Stimulated activated CD4-positive, alpha-beta T cell treated with anti-CD3 and anti-CD28 coated beads, TNF-alpha, amount 100 ng/mL, for 1 hour (primary cell): Measurements from ENCODE around the gene ELP6.
"Not testable (repeated sequence)": the region's sequence is repeated elsewhere in the genome, so short reads cannot be mapped to it uniquely, and the experiment has no call there.

Experiments
- DNase-seq, 3 donors: peaks; one replicate each; pipeline ENCODE4 v3.0.0-alpha.2; 2020; ENCODE audit warnings: low read depth in 3 of 3, low spot score in 1 of 3

ELP6 gene

DNA sequence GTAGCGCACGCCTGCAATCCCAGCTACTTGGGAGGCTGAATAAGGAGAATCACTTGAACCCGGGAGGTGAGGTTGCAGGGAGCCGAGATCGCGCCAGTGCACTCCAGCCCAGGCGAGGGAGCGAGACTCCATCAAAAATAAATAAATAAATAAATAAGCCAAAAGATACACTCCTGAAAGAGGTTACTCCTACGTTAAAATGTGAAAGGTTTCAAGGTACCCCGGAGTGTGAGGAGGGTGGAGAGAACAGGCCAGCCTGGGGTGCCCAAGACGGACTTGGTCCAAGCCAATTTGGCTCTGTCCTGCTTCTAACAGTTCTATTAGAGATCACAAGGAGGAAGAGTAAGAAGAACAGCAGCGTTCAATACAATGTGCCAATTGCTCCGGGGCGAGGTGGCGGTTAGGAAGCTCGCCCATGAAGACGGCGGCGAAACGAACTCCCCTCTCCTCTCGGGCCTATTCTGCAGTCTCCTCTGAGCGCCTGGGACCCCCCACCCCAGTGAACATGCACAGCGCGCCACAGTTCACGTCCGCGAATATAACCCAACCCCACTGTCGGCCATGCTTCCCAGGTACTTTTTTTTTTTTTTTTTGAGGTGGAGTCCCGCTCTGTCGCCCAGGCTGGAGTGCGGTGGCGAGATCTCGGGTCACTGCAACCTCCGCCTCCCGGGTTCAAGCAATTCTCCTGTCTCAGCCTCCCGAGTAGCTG is 942 bp downstream of the ELP6 start:
- DNase-seq: peak in 1 of 3 donors; percentile 16

GRCh38 chr3:47505267-47505666 is 8.2 kb downstream of the ELP6 start:
- DNase-seq: not testable (repeated sequence)

- DNase-seq: no peak
Measured at GRCh38 chr3:47504113-47504512, 9.4 kb downstream of the ELP6 start.

DNA sequence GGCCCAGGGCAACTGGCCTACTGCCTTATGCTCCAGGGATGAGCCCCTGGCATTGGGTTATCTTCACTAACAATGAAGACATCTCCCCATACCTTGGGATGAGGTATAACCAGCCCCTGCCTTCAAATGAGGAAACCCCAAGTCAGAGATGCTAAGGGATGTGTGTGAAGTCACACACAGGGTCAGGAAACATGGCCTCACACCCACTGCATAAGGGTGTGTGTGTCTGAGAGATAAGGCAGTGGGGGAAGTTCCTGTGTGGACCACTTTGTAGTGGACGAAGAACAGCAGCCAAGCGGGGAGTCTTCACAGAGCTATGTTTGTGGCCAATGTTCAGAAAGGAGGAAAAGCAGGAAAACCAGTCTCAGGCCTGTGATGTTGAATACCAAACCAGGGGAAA is 10.5 kb downstream of the ELP6 start:
- DNase-seq: no peak

DNA sequence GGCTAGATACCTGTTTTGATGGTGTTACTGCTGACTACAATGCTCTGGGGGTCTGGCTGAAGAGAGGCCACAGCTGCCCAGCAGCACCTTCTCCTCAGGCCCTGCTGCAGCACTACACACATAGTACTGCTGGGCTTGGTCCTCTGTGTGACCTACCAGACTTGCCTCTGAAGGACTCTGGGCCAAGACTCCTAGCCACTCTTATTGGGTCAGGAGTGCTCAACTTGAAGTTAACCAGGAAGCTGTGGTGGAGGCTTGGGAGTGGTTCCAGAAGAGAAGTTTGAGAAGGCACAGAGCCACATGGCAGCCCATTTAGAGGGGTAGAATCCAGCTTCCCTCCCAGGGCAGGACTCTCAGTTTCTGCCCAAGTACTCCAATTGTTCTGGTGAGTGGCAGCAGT is 16.6 kb downstream of the ELP6 start:
- no peak for DNase-seq

- no peak for DNase-seq
Measured at GRCh38 chr3:47495886-47496285, 17.6 kb downstream of the ELP6 start.

- DNase-seq: no peak
Measured at GRCh38 chr3:47495111-47495510, 18.4 kb downstream of the ELP6 start.

DNA sequence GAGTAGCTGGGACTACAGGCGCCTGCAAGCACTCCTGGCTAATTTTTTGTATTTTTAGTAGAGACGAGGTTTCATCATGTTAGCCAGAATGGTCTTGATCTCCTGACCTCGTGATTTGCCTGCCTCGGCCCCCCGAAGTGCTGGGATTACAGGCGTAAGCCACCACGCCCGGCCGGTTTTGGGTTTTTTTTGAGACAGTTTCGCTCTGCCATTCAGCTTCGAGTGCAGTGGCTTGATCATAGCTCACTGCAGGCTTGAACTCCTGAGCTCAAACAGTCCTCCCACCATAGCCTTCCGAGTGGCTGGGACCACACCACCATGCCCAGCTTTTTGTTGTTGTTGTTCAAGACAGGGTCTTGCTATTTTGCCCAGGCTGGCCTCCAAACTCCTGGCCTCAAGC is 21.7 kb downstream of the ELP6 start:
- DNase-seq: no peak

- no peak for DNase-seq
Measured at GRCh38 chr3:47491186-47491585, 22.3 kb downstream of the ELP6 start.

DNA sequence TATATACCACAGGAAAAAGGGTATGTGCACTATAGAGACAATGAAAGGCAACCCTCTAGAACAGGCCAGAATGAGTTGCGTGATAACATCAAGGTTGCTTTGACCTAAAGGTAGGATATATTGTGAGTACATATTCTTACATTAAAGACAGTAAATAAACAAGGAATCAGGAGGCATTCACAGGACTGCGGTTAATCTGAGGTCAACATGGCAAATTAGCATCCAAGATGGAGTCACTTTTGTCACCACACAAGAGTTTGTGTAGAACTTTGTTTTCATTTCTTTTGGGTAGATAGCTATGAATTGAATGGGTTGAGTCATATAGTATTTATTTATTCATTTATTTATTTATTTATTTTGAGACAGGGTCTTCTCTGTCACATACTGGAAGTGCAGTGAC is 26.2 kb downstream of the ELP6 start:
- DNase-seq: no peak

- DNase-seq: no peak
Measured at GRCh38 chr3:47485812-47486211, 27.7 kb downstream of the ELP6 start.

GRCh38 chr3:47482366-47482765 is 31.1 kb downstream of the ELP6 start:
- DNase-seq: no peak

DNA sequence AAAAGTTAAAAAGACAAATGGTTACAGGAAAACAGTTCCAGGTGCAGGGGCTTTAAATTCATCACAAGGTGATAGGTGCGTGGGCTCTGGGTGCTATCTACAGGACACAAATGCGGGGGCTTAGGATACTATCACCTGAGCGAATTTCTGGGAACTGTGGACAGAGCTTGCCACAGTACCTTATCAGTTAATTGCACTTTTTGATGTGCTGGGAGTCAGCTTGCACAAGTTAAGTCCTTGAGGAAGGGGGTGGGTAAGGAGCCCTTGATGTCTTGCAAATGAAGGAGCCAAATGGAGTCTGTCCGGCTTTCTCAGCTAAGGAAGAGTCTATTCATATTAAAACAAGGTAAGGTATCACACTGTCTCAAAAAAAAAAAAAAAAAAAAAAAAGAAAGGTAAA is 31.7 kb downstream of the ELP6 start:
- DNase-seq: not testable (repeated sequence)

DNA sequence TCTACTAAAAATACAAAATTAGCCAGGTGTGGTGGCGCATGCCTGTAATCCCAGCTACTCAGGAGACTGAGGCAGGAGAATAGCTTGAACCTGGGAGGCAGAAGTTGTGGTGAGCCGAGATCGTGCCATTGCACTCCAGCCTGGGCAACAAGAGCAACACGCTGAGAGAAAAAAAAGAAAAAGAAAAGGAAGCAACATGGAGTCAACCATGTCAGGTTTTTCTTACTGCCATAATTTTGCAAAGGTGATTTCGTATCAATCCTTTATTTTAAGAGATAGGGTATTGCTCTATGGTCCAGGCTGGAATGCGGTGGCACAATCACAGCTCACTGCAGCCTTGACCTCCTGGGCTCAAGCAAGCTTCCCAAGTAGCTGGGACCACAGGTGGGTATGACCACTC is 33.2 kb downstream of the ELP6 start:
- not testable (repeated sequence) for DNase-seq

DNA sequence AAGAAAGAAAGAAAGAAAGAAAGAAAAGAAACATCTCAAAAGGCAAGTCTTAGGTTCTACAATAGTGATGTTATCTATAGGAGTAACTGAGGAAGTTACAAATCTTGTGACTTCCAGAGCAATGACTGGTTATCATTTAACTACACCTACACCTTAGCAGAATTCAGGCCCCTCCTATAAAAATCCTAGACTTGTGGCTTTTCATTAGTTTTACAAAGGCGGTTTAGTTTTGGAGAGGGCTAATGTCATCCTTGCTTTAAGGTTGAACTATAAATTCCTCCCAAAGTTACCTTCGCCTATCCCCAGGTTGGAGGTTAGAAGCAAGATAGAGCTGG is 33.7 kb downstream of the ELP6 start:
- DNase-seq: no peak

DNA sequence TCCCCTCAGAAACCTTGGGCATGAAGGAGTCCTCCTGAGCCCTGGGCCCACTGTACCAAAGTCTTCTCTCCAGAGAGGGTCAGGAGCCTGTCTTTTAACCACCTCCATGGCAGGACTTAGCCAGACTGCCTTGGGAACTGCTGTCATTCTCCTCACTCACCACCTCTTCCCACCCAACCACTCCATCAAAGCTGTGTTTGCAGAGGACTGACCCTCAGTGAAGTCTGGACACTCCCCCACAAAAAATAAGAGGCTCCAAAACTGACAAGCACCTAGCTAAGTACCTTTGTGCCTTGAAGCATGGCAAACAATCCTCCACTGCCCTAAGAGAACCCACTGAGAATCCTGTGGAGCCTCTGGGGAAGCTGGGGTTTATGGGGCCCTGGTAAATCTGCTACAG is 35.5 kb downstream of the ELP6 start:
- no peak for DNase-seq

GRCh38 chr3:47476644-47477199 is 36.8 kb downstream of the ELP6 start:
- DNase-seq: no peak

DNA sequence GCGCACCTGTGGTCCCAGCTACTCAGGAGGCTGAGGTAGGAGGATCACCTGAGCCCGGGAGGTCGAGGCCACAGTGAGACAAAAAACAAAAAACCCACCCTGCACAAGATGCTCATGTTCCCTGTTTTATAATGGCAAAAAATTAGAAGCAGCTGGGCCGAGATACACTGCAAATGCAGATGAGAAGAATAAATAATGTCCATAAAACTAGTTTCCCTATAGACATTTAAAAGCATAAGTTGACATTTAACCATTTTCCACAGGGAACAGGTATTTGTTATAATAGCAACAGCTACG is 37.2 kb downstream of the ELP6 start:
- no peak for DNase-seq

DNA sequence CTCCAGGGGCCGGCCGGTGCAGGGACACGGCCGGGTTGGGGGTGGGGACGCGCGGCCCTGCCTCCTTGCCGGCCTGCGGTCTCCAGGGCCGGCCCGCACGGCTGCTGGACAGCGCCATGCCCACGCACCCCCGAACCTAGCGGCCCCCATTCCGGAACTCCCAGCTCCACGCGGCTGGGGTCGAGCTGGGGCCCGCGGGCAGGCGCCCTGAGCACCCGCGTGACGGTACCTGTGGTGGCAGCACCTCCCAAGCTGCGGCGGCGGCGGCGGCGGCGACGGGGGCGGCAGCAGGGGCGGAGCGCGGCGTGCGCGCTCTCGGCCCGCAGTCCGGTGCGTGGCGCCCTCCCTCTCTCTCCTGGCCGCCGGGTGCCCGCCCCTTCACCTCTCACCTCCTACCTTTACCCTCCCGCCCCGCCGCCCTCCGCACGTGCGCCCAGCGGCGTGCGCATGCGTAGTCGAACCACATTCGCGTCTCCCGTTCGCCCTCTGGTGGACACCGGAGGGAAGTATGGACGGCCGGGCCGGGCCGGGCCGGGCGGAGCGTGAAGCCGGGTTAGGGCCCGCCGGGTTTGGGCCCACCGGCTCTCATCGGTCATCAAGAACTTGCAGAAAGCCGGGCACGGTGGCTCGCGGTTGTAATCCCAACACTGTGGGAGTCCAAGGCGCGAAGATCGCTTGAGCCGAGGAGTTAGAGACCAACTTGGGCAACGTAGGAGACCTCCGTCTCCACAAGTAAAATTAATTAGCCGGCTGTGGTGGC is 37.8 kb downstream of the ELP6 start, which contains the start of gene SCAP:
TSS of gene SCAP (minus strand) at position 372 of the 760 bp plus-strand sequence. CDS start 32,948 bp downstream, outside the sequence.
- peak; percentile 90 to 96 (median 96) for DNase-seq

DNA sequence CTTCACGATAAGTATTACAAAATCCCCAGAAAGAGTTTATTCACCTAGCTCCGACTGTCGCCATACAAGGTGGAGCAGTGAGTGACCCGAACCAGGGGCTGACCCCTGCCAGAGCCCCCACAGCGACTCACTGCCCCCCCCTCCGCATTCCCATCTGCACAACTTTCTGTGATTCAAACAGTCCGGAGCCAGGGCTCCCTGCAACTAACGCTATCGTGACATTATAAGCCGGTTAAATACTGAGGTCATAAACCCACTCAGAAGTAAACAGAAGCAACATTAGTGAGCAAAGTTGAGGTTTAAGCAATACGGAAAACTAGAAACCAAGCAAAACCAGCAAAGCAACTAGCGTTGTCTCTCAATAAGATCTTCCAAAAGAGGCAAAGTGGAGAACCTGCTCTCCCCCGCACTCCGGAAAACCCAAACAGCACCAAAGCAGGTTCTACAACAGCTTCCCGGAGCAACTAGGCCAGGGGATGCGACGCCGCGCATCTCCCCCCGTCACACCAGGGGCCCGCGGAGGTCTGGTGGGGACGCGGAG is 38.4 kb downstream of the ELP6 start:
- no peak for DNase-seq

DNA sequence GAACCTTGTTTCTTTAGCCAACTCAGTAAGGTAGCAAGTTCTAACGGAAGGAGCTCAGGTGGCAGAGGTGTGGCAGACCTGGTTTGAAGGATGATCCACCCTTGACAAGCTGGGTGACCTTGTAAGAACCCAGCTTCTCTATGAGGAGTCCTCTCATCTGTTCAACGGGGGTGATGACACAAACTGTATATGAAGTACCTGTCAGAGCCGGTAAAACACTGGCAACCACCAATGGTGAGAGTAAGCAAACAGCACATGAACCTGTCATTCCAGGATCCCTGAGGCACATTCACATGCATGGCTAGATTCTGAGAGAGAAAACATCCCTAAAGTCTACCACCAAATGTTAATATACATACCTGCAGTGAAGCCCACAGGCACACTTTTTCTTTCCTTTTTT is 40.1 kb downstream of the ELP6 start:
- no peak for DNase-seq

DNA sequence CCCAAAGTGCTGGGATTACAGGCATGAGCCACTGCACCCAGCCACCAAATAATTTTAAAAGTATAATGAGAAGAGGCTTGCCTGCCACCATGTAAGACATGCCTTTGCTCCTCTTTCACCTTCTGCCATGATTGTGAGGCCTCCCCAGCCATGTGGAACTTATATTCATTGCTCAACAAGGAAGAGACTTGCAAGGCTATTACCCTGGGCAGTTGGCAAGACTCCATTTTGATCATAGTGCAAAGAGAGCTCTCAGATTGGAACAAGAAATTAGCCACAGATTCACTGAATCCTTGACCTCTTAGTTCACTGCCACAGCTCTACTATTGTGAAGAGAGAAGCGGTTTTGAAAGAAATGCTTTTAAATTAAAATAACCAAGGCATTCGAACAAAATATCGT is 43.9 kb downstream of the ELP6 start:
- DNase-seq: no peak
